HL-60 (cell line): ENCODE results near the gene EPM2A.
A peak's percentile ranks its signal among the peaks of the same experiment; 100 is the strongest.

Experiments
- DNase-seq, 2 experiments: peaks; one replicate each; pipeline ENCODE4 v3.0.0-alpha.2; 2010 to 2020; ENCODE audit warnings: low read depth in 1 of 2, low spot score in 1 of 2
- H3K27ac ChIP-seq: fragments of 250-450 bp; sonication (Bioruptor Pico); replicated peaks from 2 replicates; pipeline ENCODE4 v1.5.1; 2020; ENCODE audit warnings: mild to moderate bottlenecking, moderate library complexity
- H3K27me3 ChIP-seq: fragments of 250-450 bp; sonication (Bioruptor Pico); 2 replicates; pipeline ENCODE4 v1.5.1; 2021; ENCODE audit warnings: mild to moderate bottlenecking, moderate library complexity; ENCODE audit not compliant: insufficient read depth, poor library complexity, severe bottlenecking
- H3K4me3 ChIP-seq: replicated peaks from 2 replicates; pipeline ENCODE4 v1.5.1; 2011; ENCODE audit warnings: mild to moderate bottlenecking, control low read depth, low read length; ENCODE audit not compliant: insufficient read depth
- GABPA ChIP-seq: IDR thresholded peaks from 2 replicates; pipeline ENCODE4 v1.6.1; 2012; ENCODE audit warnings: low read depth
- POLR2AphosphoS5 ChIP-seq: IDR thresholded peaks from 2 replicates; pipeline ENCODE4 v1.6.1; 2012; ENCODE audit warnings: low read depth
- SPI1 ChIP-seq: IDR thresholded peaks from 2 replicates; pipeline ENCODE4 v1.6.1; 2012; ENCODE audit warnings: low read depth, mild to moderate bottlenecking, borderline replicate concordance
- TF ChIP-seq, protein P1 (sequence below): IDR thresholded peaks from one replicate; pipeline ENCODE4 v1.5.1; 2011; ENCODE audit warnings: low read length, control low read depth, inconsistent platforms; ENCODE audit not compliant: insufficient read depth
- TF ChIP-seq, protein P2 (sequence below): IDR thresholded peaks from 2 replicates; pipeline ENCODE4 v1.6.1; 2012; ENCODE audit warnings: low read depth; ENCODE audit not compliant: insufficient replicate concordance

EPM2A gene

DNA sequence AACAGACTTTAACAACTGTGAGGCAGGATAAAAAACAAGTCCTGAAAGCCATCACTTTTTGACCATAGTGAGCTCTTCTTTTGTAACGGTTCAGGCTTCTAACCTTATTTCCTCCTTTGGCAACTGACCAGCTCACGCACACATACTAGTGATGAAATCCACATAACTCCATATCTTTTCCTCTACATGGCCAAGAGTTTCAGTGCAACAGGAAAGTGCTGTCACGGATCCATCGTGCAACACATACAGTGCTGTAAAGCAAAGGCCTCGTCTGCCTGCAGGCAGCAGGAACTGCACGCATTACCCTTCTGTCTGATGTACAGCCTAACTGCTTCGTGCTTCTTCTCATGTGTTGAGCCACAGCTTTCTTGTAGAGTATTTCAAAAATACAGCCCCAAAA lies 108.5 kb downstream of the EPM2A start:
- no peaks in the 10 kb centered on the region for H3K27me3 ChIP-seq
- H3K4me3 ChIP-seq: no peak overlapping the region
- DNase-seq: peak in 1 of 2 experiments; percentile 39
- no peak overlapping the region for H3K27ac ChIP-seq
- TF ChIP-seq POLR2AphosphoS5 (no peak), SPI1 (no peak), GABPA (no peak)
- TF ChIP-seq, protein P1, sequence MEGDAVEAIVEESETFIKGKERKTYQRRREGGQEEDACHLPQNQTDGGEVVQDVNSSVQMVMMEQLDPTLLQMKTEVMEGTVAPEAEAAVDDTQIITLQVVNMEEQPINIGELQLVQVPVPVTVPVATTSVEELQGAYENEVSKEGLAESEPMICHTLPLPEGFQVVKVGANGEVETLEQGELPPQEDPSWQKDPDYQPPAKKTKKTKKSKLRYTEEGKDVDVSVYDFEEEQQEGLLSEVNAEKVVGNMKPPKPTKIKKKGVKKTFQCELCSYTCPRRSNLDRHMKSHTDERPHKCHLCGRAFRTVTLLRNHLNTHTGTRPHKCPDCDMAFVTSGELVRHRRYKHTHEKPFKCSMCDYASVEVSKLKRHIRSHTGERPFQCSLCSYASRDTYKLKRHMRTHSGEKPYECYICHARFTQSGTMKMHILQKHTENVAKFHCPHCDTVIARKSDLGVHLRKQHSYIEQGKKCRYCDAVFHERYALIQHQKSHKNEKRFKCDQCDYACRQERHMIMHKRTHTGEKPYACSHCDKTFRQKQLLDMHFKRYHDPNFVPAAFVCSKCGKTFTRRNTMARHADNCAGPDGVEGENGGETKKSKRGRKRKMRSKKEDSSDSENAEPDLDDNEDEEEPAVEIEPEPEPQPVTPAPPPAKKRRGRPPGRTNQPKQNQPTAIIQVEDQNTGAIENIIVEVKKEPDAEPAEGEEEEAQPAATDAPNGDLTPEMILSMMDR: no peak
- TF ChIP-seq, protein P2, sequence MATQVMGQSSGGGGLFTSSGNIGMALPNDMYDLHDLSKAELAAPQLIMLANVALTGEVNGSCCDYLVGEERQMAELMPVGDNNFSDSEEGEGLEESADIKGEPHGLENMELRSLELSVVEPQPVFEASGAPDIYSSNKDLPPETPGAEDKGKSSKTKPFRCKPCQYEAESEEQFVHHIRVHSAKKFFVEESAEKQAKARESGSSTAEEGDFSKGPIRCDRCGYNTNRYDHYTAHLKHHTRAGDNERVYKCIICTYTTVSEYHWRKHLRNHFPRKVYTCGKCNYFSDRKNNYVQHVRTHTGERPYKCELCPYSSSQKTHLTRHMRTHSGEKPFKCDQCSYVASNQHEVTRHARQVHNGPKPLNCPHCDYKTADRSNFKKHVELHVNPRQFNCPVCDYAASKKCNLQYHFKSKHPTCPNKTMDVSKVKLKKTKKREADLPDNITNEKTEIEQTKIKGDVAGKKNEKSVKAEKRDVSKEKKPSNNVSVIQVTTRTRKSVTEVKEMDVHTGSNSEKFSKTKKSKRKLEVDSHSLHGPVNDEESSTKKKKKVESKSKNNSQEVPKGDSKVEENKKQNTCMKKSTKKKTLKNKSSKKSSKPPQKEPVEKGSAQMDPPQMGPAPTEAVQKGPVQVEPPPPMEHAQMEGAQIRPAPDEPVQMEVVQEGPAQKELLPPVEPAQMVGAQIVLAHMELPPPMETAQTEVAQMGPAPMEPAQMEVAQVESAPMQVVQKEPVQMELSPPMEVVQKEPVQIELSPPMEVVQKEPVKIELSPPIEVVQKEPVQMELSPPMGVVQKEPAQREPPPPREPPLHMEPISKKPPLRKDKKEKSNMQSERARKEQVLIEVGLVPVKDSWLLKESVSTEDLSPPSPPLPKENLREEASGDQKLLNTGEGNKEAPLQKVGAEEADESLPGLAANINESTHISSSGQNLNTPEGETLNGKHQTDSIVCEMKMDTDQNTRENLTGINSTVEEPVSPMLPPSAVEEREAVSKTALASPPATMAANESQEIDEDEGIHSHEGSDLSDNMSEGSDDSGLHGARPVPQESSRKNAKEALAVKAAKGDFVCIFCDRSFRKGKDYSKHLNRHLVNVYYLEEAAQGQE: no peak

DNA sequence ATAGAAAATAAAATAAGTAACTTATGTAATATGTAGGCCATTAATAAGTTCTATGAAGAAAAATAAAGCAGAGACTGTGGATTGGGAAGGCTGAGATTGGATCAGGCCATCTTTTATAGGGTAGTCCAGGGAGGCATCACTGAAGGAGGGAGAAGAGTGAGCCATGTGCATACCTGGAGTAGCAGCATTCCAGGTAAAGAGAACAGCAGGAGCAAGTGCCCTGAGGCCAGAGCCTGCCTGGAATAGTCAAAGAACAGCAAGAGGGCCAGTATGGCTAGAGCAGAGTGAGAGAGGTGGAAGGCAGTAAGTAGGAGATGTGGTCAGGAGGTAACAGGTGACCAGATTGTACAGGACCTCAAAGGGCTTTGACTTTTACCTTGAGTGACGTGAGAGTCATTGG lies 112.1 kb downstream of the EPM2A start:
- Histone ChIP-seq H3K4me3 (no peak overlapping the region), H3K27me3 (no peaks in the 10 kb centered on the region), H3K27ac (no peak overlapping the region)
- DNase-seq: no peak
- TF ChIP-seq, protein P2: no peak
- TF ChIP-seq POLR2AphosphoS5: no peak
- TF ChIP-seq, protein P1: no peak
- TF ChIP-seq GABPA: no peak
- no peak for TF ChIP-seq SPI1

DNA sequence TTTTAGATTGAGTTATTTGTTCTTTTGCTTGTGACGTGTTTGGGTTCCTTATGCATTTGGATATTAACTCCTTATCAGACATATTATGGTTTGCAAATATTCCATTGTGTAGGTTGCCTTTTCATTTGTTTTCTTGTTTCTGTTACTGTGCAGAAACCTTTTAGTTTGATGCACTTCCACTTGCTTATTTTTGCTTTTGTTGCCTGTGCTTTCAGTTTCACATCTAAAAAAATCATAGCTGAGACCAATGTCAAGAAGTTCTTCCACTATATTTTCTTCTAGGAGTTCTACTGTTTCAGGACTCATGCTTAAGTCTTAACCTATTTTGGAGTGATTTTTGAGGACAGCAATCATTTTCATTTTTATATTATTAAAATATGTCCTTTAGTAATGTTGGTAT lies 113.5 kb downstream of the EPM2A start:
- Histone ChIP-seq H3K27ac (no peak overlapping the region), H3K27me3 (no peaks in the 10 kb centered on the region), H3K4me3 (no peak overlapping the region)
- DNase-seq: no peak
- TF ChIP-seq POLR2AphosphoS5 (no peak), SPI1 (no peak)
- TF ChIP-seq, protein P2: no peak
- TF ChIP-seq, protein P1: no peak
